ENCODE results near the gene TAOK2.

The TAOK2 gene

DNA sequence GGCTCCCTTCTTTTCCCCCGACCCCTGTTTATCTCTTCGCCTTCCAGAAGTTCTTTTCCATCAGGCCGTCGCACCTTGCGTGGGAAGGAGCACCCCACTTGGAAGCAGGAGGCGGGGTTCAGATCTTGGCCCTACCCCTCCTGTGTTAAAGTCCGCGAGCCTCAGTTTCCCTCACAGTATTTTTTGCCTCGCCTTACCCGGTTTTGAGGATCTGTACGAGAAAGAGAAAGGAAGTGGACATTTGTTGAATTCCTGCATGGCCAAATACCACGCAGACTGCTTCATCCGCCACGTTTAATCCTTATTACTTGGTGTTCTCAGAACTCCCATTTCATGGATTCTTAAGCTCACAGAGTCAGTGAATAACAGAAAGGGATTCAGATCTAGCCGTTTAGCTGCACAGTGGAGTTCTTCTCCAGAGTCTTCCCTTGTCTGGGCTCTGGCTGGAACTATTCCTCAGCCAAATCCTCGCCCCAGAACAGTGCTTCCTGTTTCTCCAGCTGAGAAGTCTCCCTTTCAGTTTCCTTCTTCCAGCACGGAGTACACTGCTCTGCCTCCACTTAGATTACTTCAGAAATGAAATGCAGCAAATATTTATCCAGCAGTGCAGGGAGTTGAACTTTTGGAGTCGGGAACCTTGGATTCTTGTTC, 11.2 kb upstream of the TAOK2 start:
- DNase-seq (ENCODE audit: low read depth in 4 of 4, low spot score in 1 of 4), result no peak

DNA sequence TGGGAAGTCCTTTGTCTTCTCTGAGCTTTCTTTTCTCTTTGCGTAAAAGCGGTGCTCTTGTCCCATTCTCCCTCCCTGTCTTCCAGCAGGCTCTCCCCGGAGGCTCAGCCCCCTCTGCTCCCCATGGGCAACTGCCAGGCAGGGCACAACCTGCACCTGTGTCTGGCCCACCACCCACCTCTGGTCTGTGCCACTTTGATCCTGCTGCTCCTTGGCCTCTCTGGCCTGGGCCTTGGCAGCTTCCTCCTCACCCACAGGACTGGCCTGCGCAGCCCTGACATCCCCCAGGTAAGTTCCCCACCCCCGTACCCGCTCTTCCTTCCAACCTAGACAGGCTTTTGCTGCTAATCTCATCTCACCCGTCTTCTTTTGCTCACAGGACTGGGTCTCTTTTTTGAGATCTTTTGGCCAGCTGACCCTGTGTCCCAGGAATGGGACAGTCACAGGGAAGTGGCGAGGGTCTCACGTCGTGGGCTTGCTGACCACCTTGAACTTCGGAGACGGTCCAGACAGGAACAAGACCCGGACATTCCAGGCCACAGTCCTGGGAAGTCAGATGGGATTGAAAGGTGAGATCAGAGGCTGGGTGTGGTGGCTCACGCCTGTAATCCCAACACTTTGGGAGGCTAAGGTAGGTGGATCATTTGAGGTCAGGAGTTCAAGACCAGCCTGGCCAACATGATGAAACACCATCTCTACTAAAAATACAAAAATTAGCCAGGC, 10.5 kb upstream of the TAOK2 start:
- no peak for DNase-seq (ENCODE audit: low read depth in 4 of 4, low spot score in 1 of 4)

DNA sequence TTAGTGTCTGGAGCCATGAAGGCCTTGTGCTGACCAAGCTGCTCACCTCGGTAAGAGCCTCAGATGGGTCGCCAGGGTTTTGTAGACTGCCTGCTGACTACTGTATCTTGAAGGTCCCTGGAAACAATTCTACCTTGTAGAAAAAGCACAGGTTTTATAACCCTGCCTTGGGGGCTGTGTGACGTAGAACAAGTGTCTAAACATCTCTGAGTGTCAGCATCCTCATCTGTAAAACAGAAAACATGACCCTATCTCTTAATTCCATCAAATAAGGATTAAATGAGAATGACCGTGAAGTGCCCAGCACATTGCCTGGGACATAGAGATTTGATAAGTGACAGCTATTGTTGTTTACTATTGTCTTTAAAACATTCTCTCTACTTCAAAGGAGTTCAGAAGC, 5.5 kb upstream of the TAOK2 start:
- DNase-seq (ENCODE audit: low read depth in 4 of 4, low spot score in 1 of 4), result no peak

DNA sequence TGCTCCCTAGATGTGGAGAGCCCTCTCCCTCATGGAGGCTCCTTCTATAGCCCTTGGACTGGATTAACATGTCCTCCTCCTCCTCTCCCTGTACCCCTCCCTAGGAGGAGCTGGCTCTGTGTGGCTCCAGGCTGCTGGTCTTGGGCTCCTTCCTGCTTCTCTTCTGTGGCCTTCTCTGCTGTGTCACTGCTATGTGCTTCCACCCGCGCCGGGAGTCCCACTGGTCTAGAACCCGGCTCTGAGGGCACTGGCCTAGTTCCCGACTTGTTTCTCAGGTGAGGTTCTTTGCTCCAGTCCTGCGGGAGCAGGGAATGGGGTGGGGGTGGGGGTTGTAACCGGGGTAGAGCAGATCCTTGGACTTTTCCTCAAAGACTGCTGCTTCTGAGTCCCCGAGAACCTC, 2.4 kb upstream of the TAOK2 start:
- no peak for DNase-seq (ENCODE audit: low read depth in 4 of 4, low spot score in 1 of 4)

DNA sequence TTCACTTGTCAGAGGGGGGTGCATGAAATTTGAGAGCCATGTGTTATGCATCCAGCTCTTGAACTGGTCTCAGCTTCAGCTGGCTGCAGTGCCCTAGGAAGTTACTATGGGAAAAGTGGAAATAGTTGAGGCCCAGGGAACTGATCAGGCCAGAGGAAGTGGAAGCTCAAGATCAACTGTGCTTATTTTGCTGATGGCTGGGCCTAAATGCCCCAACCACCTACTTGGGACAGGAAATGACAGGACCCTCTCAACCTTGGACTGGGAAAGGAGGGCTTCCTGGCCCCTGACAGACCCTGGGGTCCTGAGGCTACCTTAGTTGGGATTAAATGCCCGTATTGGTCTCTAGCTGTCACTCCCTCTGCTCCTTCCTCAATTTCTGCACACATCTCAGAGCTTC, 1.2 kb upstream of the TAOK2 start:
- no peak for DNase-seq (ENCODE audit: low read depth in 4 of 4, low spot score in 1 of 4)

DNA sequence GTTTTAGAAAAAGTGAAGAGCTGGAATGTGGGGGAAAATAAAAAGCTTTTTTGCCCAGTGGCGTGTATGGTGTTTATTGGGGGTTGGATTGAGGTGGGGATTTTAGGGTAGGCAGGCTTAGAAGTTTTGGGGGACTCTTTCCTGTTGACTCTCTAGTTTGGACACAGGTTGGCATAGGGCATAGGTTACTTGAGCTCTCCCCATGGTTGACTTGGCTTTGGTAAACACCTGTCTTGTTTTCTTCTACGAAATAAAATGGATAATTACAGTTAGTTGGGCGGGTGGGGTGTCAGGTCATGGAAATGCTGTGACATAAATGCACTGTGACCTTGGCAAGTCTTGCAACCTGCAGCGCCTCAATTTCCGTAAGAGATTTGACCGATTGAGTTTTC, 680 bp upstream of the TAOK2 start:
- DNase-seq (ENCODE audit: low read depth in 4 of 4, low spot score in 1 of 4), result no peak

DNA sequence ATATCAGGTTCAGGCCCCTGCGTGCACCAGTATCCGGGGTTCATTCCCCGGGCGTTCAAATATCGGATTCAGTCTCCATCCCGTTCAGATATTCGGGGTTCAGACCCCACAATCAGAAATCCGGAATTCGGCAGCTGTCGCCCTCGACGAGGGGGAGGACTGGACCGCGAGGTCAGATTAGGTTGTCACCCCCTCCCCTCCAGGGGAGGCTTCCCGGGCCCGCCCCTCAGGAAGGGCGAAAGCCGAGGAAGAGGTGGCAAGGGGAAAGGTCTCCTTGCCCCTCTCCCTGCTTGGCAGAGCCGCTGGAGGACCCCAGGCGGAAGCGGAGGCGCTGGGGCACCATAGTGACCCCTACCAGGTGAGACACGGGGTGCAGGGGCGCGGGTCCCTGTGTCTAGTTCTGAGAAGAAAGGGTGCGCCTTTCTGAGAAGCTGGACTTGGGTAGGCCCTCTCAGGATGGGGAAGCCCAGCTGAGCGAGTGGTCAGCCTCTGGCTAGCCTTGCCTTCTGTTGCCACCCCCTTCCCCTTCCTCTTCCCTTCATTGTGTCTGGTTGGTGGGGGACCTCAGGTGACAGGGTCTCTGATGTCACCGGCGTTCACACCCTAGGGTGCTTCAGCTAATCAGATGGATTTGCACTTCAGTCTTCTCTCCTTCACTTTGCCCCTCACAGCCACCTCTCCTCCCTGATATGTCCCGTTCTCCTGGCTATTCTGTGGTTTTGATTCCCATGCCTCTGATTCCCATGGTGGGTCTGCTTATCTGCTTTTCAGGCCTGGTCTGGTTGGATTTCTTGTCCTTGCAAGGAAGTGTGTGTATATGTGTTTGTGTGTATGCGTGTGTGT, 844 bp downstream of the TAOK2 start:
- no peak for DNase-seq (ENCODE audit: low read depth in 4 of 4, low spot score in 1 of 4)

DNA sequence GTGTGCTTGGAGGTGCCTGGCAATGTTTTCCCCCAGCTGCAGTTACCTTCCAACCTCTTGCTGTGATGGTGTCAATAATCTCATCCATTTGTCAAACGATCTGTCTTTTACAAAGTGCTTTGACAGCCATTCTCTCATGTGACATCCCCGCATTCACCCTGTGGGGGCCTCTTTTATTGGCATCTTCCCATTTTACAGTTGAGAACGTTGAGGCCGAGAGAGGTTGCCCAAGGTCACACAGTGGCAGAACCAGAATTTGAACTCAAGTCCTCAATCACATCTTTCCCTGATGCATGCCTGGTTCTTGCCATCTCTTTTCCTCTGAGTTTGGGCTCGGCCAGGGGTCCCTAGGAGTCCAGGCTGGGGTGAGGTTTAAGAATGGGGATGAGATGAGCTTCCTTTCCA, 1.5 kb downstream of the TAOK2 start:
- DNase-seq (ENCODE audit: low read depth in 4 of 4, low spot score in 1 of 4), result no peak

DNA sequence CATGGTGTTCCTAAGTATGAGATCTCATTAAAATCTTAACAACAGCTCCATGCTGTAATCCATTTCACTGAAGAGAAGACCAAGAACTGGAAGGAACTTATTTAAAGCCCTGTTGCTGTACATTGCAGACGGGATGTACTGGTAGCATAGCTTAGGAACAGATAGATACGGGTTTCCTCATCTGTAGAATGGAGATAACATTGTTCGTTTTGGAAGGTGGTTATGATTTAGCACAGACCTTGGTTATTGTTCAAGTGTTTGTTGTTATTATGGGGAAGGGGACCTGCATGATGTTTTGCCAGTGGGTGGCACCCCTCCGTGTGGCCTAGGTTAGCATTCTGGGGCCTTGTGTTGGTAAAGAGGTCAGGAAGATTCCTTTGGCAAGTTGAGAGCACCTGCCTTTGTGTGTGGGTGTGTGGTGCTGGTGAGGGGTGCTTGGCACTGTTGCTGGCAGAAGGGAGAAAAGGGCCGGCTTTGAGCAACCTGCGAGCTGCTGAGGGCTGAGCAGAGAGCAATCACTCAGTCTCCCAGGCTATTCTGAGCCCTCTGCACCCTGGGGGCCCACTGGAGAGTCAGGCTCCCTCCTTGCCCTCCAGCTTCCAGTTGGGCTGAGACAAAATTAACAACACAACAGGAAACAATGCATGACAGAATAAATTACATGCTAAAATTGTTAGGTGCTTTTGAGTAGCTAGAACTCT, 2.3 kb downstream of the TAOK2 start:
- DNase-seq (ENCODE audit: low read depth in 4 of 4, low spot score in 1 of 4), result no peak

DNA sequence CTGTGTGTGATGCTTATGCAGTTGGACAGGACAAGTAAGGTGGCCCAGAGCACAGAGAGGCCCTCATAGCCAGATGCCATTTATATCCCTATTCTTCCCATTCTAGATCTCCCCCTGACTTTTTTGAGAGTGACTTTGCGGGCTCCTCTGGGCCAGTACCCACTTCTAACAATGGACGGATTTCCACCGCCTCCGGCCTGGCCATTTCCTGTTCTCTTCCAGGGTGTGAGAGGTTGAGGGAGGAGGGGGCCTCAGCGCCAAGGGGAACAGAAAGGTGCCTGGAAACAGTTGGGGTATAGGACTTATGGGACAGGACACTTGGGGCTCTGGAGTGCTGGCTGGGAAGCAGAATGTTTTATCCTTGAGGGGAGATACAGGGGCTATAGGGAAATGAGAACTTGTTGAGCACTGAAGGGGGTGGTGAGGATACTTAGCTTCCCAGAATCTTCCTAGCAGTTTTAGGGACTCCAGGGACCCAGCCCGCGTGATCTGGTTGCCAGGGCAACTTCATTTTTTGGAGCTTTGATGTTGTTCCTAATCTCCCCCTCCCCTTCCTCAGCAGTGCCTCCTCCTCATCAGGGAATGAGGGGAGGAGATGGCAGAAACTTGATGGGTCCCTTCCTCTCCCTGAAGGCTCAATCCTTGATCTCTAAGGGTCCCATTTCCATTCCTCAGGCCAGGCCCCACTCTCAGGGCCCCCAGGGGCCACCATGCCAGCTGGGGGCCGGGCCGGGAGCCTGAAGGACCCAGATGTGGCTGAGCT, 3.6 kb downstream of the TAOK2 start:
- DNase-seq (ENCODE audit: low read depth in 4 of 4, low spot score in 1 of 4), result no peak

DNA sequence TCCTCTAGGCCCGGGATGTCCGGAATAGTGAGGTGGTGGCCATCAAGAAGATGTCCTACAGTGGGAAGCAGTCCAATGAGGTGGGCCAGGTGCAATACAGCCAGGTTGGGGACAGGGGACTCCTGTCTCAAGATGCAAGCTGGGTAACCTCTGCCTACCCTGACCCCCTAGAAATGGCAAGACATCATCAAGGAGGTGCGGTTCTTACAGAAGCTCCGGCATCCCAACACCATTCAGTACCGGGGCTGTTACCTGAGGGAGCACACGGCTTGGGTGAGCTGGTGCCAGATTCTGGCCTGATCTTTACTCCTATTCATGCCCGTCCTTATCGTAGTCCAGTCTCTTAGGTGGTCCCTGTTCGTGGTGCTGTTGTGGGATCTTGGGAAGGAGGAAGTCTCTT, 4.4 kb downstream of the TAOK2 start:
- DNase-seq (ENCODE audit: low read depth in 4 of 4, low spot score in 1 of 4), result no peak

DNA sequence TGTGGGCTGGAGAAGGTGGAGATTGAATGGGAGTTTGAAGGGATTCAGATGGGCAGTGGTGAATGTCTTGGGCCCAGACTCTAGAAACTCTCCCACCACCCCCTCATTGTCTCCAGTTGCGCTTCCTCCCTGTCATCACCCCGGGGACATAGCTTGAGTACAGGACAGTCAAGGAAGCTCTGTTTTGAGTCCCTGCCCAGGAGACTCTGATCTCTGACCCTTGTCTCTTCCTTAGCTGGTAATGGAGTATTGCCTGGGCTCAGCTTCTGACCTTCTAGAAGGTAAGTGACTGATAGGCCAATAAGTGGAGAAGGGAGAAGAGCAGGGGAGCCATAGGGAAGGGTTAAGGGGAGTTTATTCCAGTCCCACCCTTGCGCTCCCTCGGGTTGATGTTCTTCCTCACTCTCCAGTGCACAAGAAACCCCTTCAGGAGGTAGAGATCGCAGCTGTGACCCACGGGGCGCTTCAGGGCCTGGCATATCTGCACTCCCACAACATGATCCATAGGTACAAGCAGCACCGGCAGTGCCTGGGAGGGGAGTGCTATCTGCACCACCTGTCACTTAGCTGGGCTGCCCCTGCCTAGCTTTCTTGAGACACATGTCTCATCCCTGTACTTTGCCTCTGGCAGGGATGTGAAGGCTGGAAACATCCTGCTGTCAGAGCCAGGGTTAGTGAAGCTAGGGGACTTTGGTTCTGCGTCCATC, 5.0 kb downstream of the TAOK2 start:
- no peak for DNase-seq (ENCODE audit: low read depth in 4 of 4, low spot score in 1 of 4)

DNA sequence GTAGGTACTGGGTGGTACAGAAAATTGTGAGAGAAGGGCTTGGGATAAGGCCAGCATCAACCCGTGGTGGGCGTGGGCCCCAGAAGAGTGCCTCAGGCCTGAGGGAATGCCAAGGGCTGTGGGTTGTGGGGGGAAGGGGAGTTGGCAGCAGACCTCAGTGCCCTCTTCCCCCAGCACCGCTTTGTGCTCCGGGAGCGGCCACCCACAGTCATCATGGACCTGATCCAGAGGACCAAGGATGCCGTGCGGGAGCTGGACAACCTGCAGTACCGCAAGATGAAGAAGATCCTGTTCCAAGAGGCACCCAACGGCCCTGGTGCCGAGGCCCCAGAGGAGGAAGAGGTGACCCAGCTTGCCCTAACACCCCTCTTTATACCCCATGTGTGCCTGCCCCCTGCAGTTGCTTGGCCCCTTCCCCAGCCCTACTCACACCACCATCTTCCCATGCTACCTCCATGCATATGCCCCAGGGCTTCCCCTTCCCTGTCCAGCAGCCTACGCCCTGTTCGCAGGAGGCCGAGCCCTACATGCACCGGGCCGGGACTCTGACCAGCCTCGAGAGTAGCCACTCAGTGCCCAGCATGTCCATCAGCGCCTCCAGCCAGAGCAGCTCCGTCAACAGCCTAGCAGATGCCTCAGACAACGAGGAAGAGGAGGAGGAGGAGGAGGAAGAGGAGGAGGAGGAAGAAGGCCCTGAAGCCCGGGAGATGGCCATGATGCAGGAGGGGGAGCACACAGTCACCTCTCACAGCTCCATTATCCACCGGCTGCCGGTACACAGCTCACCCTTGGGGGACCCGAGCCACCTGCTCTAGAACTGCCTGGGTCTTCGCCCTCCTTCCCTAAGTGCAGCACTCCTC, 9.1 kb downstream of the TAOK2 start:
- no peak for DNase-seq (ENCODE audit: low read depth in 4 of 4, low spot score in 1 of 4)

DNA sequence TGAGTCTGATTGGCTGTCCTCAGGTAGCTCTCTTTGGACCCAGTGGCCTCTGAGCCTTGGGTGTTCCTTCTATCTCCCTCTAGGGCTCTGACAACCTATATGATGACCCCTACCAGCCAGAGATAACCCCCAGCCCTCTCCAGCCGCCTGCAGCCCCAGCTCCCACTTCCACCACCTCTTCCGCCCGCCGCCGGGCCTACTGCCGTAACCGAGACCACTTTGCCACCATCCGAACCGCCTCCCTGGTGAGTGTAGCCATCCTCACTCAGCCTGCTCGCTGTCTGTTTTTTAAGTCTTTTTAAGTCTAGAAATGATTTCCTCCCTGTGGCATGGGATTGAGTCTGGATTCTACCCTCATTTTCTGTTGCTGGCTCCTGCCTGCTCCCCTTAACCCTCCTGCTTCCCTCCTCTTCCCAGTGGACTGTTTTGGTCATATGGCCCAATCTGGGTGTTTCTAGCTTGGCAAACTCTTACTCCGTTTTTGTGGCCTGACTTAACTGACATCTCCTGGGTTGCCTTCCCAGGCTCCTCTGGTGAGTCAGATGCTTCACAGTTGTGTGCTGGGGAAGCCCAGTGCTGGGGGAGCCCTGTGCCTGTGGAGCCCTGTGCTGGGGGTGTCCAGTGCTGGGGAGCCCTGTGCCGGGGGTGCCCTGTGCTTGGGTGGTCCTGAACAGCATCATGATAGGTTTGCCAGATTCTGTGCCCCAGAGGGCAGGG, 9.9 kb downstream of the TAOK2 start:
- DNase-seq (ENCODE audit: low read depth in 4 of 4, low spot score in 1 of 4), result no peak

DNA sequence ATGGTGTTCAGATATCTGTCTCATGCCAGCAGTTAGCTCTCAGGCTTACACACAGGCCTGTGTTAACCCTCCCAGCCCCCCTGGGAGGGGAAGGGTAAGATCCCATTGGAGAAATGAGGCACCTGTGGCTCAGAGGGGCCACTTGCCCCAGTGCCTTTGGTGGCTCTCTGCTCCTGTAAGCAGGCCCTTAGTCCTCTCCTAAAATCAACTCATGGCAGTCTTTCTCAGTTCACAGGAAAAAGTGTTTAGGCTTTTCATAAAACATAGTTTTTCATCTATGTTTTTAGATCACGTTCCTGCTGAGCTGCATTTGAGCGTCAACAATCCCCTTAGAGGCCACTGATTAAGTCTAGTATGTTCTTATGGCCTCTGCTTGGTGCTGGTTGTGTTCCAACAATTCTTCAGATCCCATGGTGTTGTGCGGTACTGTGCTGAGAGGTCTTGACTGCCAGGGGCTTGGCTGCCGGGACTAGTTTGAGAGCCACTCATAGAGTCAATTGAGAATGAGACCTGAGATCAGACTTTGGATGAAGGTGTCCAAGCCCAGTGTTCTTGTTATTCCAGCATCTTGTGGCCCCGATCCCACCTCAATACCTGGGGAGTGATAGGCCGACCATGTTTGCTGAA, 10.6 kb downstream of the TAOK2 start:
- no peak for DNase-seq (ENCODE audit: low read depth in 4 of 4, low spot score in 1 of 4)

DNA sequence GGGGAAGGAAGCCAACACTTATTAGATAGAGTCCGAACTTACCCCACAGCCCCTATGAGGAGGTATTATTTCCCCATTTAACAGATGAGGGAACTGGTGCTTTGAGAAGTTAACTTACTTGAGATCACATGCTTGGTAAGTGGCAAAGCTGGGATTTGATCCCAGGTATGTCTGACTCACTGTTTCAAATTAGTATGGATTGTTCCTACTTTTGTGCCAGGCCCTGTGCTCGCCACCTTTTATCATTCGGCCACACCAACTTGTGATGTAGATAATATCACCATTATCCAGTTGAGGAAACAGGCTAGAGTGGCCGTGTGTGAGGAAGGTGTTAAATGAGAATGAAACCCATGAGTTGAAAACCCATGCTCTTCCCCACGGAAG, 11.1 kb downstream of the TAOK2 start:
- no peak for DNase-seq (ENCODE audit: low read depth in 4 of 4, low spot score in 1 of 4)

DNA sequence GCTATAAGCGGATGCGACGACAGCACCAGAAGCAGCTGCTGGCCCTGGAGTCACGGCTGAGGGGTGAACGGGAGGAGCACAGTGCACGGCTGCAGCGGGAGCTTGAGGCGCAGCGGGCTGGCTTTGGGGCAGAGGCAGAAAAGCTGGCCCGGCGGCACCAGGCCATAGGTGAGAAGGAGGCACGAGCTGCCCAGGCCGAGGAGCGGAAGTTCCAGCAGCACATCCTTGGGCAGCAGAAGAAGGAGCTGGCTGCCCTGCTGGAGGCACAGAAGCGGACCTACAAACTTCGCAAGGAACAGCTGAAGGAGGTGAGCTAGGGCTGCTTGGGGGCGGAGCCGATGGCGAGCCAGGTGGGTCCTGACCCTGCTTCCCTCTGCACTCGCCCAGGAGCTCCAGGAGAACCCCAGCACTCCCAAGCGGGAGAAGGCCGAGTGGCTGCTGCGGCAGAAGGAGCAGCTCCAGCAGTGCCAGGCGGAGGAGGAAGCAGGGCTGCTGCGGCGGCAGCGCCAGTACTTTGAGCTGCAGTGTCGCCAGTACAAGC, 11.7 kb downstream of the TAOK2 start:
- no peak for DNase-seq (ENCODE audit: low read depth in 4 of 4, low spot score in 1 of 4)

DNA sequence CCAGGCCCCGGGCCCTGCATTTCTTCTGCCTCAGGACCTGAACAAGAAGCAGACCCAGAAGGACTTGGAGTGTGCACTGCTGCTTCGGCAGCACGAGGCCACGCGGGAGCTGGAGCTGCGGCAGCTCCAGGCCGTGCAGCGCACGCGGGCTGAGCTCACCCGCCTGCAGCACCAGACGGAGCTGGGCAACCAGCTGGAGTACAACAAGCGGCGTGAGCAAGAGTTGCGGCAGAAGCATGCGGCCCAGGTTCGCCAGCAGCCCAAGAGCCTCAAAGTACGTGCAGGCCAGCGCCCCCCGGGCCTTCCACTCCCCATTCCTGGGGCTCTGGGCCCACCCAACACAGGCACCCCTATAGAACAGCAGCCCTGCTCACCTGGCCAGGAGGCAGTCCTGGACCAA, 12.6 kb downstream of the TAOK2 start:
- DNase-seq (ENCODE audit: low read depth in 4 of 4, low spot score in 1 of 4), result no peak

Measured in stimulated activated CD4-positive, alpha-beta T cell treated with anti-CD3 and anti-CD28 coated beads, Interleukin-1b, Interleukin-23, amount 100 ng/mL, for 24 hours (primary cell).